GM21717 (cell line): ENCODE measurements around the gene SHISA4.
"Not testable (repeated sequence)": the region's sequence is repeated elsewhere in the genome, so short reads cannot be mapped to it uniquely, and the experiment has no call there.

Experiments used
- ATAC-seq: cut with Tn5 transposase; IDR thresholded peaks from one replicate; pipeline ENCODE4 v1.9.1; 2021; ENCODE audit warnings: mild to moderate bottlenecking, moderate library complexity; ENCODE audit not compliant: unreplicated experiment

The SHISA4 gene, protein sequence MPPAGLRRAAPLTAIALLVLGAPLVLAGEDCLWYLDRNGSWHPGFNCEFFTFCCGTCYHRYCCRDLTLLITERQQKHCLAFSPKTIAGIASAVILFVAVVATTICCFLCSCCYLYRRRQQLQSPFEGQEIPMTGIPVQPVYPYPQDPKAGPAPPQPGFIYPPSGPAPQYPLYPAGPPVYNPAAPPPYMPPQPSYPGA

DNA sequence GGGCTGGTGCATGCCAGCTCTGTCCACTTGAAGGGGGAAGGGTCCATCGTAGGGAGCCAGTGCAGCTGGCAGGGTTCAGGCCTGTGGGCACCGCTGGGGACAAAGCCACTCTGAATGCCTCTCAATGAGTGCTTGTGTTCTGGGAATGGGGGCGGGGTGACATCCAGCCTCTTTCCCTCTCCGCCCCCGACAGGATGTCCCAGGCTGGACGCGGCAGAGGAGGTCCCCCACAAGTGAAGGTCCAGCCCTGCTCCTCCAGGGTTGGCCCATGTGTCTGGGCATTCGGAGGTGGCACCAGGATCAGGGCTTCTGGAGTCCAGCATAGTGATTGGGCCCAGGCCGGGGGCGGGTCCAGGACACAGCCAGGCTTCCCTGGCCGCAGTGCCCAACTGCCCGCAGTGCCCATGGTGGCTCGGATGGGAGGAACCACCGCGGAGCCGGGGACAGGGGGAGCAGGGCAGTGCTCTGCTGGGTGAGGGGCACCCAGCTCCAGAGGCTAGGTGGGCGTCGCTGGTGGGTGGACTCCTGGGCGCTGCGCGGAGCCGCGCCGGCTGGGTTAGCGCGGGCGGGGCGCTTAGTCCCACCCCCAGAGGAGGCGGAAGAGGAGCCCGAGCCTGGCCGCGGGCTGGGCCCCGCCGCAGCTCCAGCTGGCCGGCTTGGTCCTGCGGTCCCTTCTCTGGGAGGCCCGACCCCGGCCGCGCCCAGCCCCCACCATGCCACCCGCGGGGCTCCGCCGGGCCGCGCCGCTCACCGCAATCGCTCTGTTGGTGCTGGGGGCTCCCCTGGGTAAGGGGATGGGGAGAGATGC is at the start of gene SHISA4:
Gene SHISA4 (plus strand): TSS at position 617 of the 808 bp plus-strand sequence. CDS start 97 bp downstream, at position 714.
- ATAC-seq = no peak

DNA sequence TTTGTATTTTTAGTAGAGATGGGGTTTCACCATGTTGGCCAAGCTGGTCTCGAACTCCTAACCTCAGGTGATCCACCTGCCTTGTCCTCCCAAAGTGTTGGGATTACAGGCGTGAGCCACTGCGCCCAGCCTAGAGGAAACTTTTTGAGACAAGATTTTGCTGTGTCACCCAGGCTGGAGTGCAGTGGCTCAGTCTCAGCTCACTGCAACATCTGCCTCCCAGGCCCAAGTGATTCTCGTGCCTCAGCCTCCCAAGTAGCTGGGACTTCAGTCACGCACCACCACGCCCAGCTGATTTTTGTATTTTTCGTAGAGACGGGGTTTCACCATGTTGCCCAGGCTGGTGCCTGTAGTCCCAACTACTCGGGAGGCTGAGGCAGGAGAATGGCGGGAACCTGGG is 49.6 kb upstream of the SHISA4 start:
- ATAC-seq = not testable (repeated sequence)

DNA sequence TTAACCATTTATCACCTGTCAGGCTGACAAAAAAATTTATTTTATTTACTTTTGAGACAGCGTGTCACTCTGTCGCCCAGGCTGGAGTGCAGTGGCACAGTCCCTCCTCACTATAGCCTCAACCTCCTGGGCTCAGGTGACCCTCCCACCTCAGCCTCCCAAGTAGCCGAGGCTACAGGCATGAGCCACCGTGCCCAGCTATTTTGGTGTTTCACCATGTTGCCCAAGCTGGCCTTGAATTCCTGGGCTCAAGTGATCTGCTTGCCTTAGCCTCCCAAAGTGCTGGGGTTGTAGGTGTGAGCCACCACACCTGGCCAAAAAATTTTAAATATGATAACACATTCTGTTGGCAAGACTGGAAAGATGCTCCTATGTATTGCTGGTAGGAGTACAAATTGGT is 48.6 kb upstream of the SHISA4 start:
- no peak for ATAC-seq

DNA sequence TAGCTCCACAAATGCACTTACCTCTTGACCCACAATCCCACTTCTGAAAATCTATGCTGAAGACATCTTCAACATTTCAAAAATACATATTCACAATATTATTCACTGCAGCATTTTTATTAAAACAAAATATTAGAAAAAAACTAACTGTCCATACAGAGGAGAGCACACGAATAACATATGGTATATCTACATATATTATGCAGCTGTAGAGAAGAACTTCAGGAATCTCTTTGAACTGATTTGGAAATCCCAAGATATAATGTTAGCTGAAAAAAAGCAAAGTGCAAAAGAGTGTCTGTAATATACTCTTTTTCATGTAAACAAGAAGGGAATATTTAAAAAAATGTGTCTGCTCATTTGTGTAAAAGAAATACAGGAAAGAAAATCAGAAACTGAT is 48.2 kb upstream of the SHISA4 start:
- no peak for ATAC-seq

DNA sequence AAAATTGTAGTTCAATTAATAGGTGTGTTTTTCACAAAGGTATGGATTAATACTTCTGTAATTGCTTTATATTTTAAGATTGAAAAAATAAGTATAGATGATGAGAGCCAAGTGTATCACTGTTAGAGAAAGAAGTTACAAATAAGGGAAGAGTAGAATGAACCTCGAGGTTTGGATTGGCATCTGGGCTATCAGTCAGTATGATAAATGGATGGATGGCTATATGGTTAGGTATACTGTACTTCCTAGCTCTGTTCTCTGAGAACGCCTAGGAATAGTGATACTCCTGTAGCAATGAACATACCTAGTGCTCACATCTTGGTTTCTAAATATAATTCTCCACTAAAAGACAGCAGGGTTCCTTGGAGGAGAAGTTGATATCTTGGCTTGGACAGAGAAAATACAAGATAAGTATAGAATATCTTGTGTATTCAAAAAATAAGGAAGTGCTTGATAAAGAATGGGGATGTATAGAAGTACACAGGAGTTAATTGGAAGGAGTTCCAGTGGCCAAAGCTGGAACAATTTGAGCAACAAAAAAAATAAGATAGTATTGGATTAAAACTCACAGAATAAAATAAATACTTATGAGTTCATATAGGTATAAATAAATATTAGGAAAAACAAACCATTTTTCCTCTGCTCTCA is 47.3 kb upstream of the SHISA4 start:
- ATAC-seq = no peak

DNA sequence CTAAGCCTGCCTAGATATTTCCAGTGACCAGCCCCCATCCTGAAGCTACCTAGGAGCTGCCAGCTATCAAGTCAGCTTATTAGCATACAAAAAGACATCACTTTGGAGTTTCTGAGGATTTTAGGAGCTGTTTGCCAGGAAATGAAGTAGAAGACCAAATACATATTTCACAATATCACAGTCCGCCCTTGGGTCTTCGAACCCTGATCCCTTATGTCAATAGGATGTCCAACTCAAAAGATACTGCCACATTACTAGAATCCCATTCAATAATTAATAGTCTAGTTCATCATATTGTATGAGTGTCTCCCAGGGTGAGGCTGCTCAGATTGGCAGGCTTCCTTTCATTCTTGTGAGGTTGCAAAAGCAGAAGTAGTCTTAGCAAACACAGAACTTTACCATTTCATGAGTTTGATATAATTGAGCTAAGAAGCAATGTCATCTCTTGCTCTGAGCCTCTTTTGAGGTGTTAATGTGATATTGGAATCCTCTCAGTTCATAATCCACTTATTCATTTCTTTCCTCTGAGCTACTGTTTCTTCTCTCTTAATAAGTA is 46.1 kb upstream of the SHISA4 start:
- no peak for ATAC-seq

DNA sequence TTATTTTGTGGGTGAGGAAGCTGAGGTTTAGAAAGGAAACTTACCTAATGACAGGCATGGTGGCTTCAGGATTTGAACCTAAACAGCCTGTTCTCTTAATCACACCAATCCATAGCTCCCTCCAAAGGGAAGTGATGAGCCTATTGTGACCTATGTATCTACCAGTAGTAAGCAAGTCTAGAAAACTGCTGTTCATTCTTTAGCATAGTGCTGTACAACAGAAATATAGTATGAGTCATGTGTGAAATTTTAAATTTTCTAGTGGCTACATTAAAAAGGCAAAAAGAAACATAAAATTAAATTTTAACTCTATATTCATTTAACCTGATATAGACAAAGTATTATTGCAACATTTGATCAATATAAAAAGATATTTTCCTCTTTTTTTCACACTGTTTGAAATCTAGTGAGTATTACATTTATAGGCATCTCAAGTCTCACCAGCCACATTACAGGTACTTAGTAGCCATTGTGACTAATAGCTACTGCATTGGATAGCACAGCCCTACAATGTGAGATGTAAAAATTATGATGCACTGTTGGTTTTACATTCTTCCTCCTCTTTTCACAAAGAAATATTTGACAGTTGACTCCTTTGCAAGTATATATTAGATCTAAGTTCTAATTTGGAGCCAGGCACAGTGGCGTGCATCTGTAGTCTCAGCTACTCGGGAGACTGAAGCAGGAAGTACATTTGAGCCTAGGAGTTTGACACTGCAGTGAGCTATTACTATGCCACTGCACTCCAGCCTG is 43.2 kb upstream of the SHISA4 start:
- no peak for ATAC-seq

DNA sequence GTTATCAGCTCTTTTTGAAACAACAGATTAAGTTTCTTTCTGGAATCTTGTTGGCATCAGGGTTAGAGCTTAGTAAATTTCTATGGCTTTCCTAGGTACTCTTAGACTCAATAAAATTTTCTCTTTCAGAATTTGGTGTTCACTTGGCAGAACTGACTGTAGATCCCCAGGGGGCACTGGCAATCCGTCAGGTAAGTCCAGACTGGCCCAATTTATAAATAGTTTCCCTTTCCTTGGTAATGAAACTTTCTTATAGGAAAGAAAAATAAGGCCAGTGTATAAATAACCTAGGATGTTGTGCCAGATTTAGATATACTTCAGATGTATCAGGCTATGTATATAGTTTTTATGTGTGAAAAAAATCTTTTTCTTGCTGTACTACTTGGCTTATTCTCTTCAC is 41.5 kb upstream of the SHISA4 start:
- ATAC-seq = no peak

DNA sequence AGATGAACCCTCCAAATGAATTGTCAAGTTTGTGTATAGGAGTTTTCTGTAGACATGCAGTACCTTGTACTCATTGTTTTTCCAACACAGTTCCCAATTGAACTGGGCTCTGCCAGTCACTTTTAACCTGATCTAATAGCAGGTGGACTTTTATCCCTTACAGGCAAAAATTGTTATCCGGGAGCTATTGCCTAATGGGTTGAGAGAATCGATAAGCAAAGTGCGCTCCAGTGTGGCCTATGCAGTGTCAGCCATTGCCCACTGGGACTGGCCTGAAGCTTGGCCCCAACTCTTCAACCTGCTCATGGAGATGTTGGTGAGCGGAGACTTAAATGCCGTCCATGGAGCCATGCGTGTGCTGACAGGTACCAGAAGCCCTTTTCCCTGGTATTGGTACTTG is 40.5 kb upstream of the SHISA4 start:
- ATAC-seq = no peak

DNA sequence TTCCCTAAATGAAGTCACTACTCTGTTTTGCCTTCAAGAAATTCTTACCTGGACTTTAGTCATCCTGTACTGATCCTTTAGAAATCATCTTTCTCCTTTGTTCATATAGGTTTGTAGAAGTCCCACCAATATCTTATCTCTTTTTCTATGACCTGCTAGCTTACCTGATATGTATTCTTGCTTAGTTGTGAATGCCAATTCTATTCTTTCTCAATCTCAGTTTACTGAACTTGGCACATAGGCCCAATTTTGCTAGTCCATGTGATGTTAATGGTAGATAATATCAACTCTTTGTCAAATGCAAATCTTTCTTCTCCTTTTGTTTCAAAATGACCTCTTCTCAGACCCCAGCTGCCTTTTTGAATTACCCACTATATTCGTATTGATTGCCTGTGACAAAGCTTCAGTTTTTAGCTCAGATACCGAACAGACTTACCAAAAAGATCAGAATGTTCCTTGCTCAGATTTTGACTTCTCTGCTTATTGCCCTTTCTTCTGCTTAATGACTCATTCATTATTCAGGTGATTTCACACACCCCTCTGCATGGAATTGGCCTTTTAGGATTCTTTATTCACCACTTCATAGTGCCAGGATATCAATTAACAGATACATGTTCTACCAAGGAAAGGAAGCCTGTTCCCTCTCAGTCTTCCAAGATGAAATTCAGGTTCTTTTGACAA is 39.2 kb upstream of the SHISA4 start:
- ATAC-seq = no peak

DNA sequence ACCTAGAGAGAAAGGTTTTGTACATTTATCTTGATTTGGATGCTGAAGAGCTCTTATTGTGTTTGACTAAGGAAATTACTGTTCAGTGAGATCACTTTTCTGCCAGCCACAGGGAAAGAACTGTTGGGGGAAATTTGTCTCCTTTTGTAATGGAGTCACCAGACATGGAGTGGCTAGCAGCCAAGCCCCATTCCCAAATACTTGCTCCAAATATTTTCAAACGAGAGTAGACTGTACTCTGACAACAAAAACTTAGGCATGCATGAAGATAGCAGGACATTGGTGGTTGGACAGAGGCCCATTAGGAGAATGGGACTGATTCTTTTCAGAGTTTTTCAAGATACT is 38.7 kb upstream of the SHISA4 start:
- ATAC-seq = no peak

DNA sequence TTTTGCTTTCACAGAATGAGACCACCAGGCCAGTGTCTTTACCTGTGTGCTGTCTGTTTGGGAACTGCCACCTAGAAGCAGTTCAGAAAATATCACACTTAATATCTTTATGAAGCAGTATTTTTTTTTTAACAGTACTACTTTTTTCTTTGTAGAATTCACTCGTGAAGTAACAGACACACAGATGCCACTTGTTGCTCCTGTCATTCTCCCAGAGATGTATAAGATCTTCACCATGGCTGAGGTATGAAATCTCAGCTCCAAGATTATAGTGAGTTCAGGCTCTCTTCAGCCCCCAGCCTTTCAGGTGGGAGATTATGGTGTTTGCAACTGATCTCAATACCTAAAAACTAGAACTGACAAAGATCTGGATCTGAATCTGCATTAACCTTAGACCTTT is 36.7 kb upstream of the SHISA4 start:
- no peak for ATAC-seq

DNA sequence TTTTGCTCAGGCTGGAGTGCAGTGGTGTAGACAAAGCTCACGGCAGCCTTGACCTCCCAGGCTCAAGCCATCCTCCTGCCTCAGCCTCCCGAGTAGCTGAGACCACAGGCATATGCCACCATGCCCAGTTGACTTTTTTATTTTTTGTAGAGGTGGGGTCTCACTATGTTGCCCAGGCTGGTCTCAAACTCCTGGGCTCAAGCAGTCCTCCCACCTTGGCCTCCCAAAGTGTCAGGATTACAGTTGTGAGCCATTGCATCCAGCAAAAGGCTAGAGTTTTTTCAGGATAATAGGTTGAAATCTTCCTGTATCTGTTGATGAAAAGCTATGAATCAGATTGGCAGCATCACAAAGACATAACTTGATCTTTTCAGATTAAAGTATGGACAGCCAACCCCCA is 32.0 kb upstream of the SHISA4 start:
- ATAC-seq = not testable (repeated sequence)

DNA sequence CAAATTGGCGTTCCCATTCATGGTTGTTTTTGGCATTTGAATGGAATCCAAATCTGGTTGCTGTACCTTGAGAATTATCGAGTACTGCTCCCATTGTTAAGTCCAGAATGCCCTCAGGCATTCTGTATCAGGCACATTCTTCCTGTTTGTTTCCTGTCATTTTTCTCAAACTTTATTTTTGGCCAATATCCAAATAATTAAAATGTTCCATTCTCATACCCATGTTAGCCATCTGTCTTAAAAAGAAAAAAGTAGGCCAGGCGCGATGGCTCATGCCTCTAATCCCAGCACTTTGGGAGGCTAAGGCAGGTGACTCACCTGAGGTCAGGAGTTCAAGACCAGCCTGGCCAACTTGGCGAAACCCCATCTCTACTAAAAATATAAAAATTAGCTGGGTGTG is 29.3 kb upstream of the SHISA4 start:
- no peak for ATAC-seq

DNA sequence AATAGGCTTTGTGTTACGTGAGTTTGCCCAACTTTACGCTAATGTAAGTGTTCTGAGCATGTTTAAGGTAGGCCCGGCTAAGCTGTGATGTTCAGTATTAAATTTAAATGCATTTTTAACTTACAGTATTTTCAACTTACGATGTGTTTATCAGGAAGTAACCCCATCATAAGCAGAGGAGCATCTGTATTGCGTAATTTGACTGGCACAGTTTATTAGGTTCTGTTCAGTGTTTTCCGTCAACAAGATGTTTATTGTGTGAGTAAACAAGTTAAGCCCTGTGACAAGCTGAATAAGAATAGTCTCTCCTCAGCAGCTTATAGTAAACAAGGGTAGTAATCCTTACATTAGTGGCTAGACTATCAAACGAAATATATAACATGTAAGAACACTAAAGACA is 27.2 kb upstream of the SHISA4 start:
- no peak for ATAC-seq

DNA sequence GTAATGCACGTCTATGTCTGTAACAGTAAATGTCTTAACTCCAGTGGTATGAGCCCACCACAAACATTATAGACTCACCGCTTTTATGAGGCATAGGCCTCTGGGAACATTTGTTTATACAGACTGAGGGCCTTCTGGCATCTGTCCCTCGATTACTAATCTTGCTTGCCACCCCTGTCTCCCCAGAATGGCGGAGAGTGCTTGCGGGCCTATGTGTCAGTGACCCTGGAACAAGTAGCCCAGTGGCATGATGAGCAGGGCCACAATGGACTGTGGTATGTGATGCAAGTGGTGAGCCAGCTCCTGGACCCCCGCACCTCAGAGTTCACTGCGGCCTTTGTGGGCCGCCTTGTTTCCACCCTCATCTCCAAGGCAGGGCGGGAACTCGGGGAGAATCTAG is 18.3 kb upstream of the SHISA4 start:
- no peak for ATAC-seq

DNA sequence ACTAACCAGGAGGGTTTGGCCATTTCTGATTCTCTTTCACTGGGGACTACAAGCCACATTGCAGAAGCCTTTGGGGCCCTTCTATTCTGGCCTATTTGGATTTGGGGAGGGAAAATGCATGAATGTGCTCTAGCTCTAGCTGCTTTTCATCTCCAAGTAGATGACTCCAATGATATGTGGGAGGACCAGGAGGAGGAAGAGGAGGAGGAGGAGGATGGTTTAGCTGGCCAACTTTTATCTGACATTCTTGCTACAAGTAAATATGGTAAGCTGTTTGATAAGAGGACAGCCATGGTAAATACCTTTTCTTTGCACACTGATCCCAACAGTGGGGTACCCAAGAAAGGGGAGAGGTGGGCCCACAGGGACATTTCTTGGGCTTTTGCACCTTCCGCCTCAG is 14.0 kb upstream of the SHISA4 start:
- ATAC-seq = no peak

DNA sequence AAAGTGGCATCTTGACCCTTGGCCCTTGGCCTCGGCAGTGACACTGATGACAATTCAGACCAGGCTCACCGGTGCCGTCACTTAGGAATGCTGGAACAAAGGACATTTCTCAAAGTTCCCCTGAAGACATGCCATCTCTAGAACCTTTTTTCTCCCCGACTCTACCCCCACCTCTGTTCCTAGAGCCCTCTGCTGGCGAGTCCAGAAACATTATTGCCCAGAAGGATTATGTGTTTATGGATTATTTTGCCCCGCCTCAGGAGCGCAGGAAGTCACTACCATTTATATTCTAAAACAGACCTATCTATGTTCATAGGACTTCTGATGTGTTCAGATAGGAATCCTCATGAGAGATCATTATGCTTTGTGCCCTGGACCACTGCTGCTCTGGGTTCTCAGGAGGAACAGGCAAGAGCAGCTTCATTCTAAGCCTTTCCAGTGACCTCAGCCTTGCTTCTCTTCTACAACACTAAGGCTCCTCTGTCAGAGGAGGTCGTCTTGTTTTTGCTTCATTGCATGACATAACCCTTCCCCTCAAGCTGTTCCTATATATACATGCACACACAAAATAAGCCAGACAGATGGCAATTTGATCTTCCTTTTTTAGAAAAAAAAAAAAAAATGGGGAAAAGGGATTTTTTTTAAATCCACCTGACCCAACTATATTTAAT is 12.4 kb upstream of the SHISA4 start:
- no peak for ATAC-seq

DNA sequence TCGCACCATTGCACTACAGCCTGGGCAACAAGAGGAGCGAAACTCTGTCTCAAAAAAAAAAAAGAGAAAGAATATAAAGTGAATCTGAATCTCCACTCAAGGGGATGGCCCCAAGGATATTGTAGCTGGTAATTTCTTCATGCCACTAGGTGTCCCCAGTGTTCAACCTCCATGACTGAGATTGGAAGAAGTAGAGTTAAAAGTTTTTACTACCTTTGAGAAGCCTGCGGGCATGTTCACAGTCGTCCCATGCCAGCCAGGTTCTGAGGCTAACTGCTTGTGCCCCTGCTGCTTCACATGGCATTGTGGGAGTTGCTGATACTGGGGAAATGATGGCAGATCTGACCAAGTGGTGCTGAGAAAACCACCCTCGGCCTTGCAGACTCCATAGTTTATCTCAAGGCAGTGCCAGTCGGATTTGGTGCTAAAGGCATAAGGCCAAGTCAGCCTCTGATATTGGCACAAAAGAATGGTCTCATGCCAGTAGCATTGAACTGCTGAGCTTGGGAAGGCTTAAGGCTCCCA is 10.8 kb upstream of the SHISA4 start:
- no peak for ATAC-seq
